ENCODE data around the gene BMP2.
A peak's percentile ranks its signal among the peaks of the same experiment; 100 is the strongest.

Gene BMP2

GRCh38 chr20:6768228-6769140 is 998 bp downstream of the BMP2 start:
- DNase-seq: no peak

- DNase-seq: no peak
Observed at GRCh38 chr20:6769903-6770785, 2.7 kb downstream of the BMP2 start.

- no peak for DNase-seq
Observed at GRCh38 chr20:6770786-6771100, 3.3 kb downstream of the BMP2 start.

- DNase-seq: no peak
Observed at GRCh38 chr20:6780433-6781190, 13.1 kb downstream of the BMP2 start.

GRCh38 chr20:6783752-6784151 is 16.3 kb downstream of the BMP2 start:
- DNase-seq: no peak

- DNase-seq: no peak
Observed at GRCh38 chr20:6784210-6784631, 16.7 kb downstream of the BMP2 start.

- no peak for DNase-seq
Observed at GRCh38 chr20:6784767-6785166, 17.3 kb downstream of the BMP2 start.

- no peak for DNase-seq
Observed at GRCh38 chr20:6786548-6786947, 19.1 kb downstream of the BMP2 start.

- no peak for DNase-seq
Observed at GRCh38 chr20:6792789-6793188, 25.3 kb downstream of the BMP2 start.

GRCh38 chr20:6802227-6802626 is 34.7 kb downstream of the BMP2 start:
- DNase-seq: no peak

GRCh38 chr20:6806275-6806674 is 38.8 kb downstream of the BMP2 start:
- DNase-seq: no peak

- DNase-seq: no peak
Observed at GRCh38 chr20:6811262-6812035, 44.0 kb downstream of the BMP2 start.

- no peak for DNase-seq
Observed at GRCh38 chr20:6812530-6812929, 45.0 kb downstream of the BMP2 start.

GRCh38 chr20:6814945-6815344 is 47.5 kb downstream of the BMP2 start:
- no peak for DNase-seq

GRCh38 chr20:6818033-6818808 is 50.7 kb downstream of the BMP2 start:
- no peak for DNase-seq

GRCh38 chr20:6819599-6819998 is 52.1 kb downstream of the BMP2 start:
- no peak for DNase-seq

- DNase-seq: no peak
Observed at GRCh38 chr20:6824401-6824800, 56.9 kb downstream of the BMP2 start.

- DNase-seq: no peak
Observed at GRCh38 chr20:6827472-6827871, 60.0 kb downstream of the BMP2 start.

GRCh38 chr20:6828794-6829423 is 61.4 kb downstream of the BMP2 start:
- peak in 1 of 2 donors; percentile 13 for DNase-seq

- DNase-seq: no peak
Observed at GRCh38 chr20:6829510-6830116, 62.1 kb downstream of the BMP2 start.
